ENCODE measurements around the gene OR6X1. TPM values are rescaled to one million over a fixed set of nuclear protein-coding genes. Genes with fewer than 3 reads are reported as not detected.
A peak's percentile ranks its signal among the peaks of the same experiment; 100 is the strongest.

The OR6X1 gene
- total RNA-seq, 1 donor from 2014 or later: not detected

DNA sequence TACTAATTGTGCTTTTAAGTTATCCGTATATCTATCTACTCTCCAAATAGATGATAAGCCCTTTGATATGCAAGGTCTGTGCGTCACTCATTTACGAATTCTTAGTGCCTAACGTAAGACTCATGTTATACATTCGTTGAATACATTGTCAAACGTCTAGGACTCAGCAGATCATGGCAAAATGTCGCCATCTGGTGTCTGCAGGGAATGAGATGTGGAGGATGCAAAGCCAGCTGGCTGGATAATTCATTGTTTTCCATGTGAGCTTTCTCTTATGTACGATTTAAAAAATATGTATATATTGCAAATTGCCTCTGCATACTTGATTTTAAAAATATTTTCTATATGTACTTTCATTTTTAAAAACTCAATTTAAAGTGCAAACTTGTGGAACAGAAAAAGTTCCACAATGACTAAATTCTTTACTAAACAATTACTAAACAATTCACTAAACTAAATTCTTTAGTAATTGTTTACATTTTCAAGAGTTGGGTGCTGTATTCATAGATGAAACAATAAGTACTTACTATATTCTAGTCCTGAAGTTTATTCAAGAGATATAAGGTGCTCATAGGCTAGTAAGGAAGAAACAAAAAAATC lies 46.6 kb downstream of the OR6X1 start:
- Mint-ChIP-seq H3K27ac (ENCODE audit: unreplicated experiment) (no peak overlapping the region), H3K4me3 (ENCODE audit: unreplicated experiment) (no peak overlapping the region), H3K9me3 (ENCODE audit: unreplicated experiment) (no peaks in the 10 kb centered on the region), H3K36me3 (ENCODE audit: unreplicated experiment) (no peaks in the 10 kb centered on the region), H3K4me1 (ENCODE audit: unreplicated experiment) (no peaks in the 10 kb centered on the region), H3K27me3 (ENCODE audit: unreplicated experiment) (peaks cover 14% of the 10 kb centered on the region)
- peak; percentile 86 for TF ChIP-seq CTCF (IDR thresholded peaks at IDR 0.05)
- DNase-seq (ENCODE audit: extremely low spot score, unreplicated experiment): no peak

- no peaks in the 10 kb centered on the region for H3K9me3 Mint-ChIP-seq (ENCODE audit: unreplicated experiment)
- H3K4me1 Mint-ChIP-seq (ENCODE audit: unreplicated experiment): no peaks in the 10 kb centered on the region
- no peak overlapping the region for H3K4me3 Mint-ChIP-seq (ENCODE audit: unreplicated experiment)
- TF ChIP-seq CTCF (IDR thresholded peaks at IDR 0.05): no peak
- H3K27ac Mint-ChIP-seq (ENCODE audit: unreplicated experiment): no peak overlapping the region
- H3K27me3 Mint-ChIP-seq (ENCODE audit: unreplicated experiment): peaks cover 14% of the 10 kb centered on the region
- no peak for DNase-seq (ENCODE audit: extremely low spot score, unreplicated experiment)
- H3K36me3 Mint-ChIP-seq (ENCODE audit: unreplicated experiment): no peaks in the 10 kb centered on the region
These were observed 47.1 kb downstream of the OR6X1 start for GRCh38 chr11:123707206-123707605.

GRCh38 chr11:123704341-123704740 lies 50.0 kb downstream of the OR6X1 start:
- DNase-seq (ENCODE audit: extremely low spot score, unreplicated experiment): no peak
- no peak overlapping the region for H3K4me3 Mint-ChIP-seq (ENCODE audit: unreplicated experiment)
- H3K27ac Mint-ChIP-seq (ENCODE audit: unreplicated experiment): no peak overlapping the region
- H3K4me1 Mint-ChIP-seq (ENCODE audit: unreplicated experiment): no peaks in the 10 kb centered on the region
- H3K27me3 Mint-ChIP-seq (ENCODE audit: unreplicated experiment): peaks cover 14% of the 10 kb centered on the region
- no peaks in the 10 kb centered on the region for H3K36me3 Mint-ChIP-seq (ENCODE audit: unreplicated experiment)
- no peaks in the 10 kb centered on the region for H3K9me3 Mint-ChIP-seq (ENCODE audit: unreplicated experiment)
- no peak for TF ChIP-seq CTCF (IDR thresholded peaks at IDR 0.05)

Other genes starting within 250 kb of the OR6X1 start
- not detected in 2 replicates for gene SCN3B, start 99.9 kb downstream of the OR6X1 start, total RNA-seq
- gene ZNF202, start 12.9 kb downstream of the OR6X1 start, total RNA-seq: 9.5 and 11.2 TPM in 2 replicates
- not detected in 2 replicates for gene OR6M1, start 51.8 kb upstream of the OR6X1 start, total RNA-seq
- not detected in 2 replicates for gene TMEM225, start 131.2 kb upstream of the OR6X1 start, total RNA-seq
- not detected in 2 replicates for gene OR8D4, start 147.6 kb upstream of the OR6X1 start, total RNA-seq
- gene OR4D5, start 185.1 kb upstream of the OR6X1 start, total RNA-seq: not detected in 2 replicates
- not detected in 2 replicates for gene OR6T1, start 189.3 kb upstream of the OR6X1 start, total RNA-seq
- not detected in 2 replicates for gene OR10S1, start 223.3 kb upstream of the OR6X1 start, total RNA-seq
- not detected in 2 replicates for gene OR10G6, start 240.6 kb upstream of the OR6X1 start, total RNA-seq